ENCODE measurements around the gene CLDN1. TPM values are rescaled to one million over a fixed set of nuclear protein-coding genes. Genes with fewer than 3 reads are reported as not detected.

CLDN1 gene
- total and polyA plus RNA-seq, 2 of the 13 experiments (the other 11 are each of a cell fraction or from before 2014, with no cell fraction given): 42.7 to 51.6 TPM

DNA sequence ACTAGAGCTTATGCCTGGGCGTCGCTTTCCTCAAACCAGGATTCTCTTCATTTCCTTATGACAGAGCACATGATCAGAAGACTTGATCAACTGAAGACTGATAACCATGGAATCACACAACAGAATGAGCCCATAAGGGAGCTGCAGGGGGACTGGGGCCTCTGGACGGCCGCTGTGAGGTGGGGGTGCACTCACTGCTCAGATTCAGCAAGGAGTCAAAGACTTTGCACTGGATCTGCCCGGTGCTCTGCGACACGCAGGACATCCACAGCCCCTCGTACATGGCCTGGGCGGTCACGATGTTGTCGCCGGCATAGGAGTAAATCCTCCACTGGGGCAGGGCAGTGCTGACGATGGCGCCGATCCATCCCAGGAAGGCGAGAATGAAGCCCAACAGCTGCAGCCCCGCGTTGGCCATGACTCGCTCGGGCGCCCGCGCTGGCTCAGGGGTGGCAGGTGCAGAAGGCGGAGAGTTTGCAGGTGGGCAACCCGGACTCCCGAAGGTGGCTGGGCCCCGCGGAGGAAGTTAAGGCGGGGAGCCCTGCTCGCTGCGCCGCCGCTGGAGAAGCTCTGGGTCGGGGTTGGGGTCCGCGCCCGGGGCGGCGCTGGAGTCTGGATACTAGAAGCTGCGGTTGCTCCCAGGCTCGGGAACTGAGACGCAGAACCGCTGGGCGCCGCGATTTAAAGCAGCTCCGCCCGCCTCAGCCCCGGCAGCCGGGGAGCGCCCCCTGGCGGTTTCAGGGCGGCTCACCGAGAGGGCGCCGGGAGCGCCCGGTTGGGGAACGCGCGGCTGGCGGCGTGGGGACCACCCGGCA is at the start of gene CLDN1 (continued):
- peak; percentile 67; the same call in 1 of the 2 replicates for TF ChIP-seq SIN3A (IDR thresholded peaks at IDR 0.05; ENCODE audit: borderline replicate concordance, low read depth, low read length)
- no peak for TF ChIP-seq ZNF33A (CRISPR knock-in tag; IDR thresholded peaks at IDR 0.05; ENCODE audit: borderline replicate concordance)
- TF ChIP-seq, protein P1, sequence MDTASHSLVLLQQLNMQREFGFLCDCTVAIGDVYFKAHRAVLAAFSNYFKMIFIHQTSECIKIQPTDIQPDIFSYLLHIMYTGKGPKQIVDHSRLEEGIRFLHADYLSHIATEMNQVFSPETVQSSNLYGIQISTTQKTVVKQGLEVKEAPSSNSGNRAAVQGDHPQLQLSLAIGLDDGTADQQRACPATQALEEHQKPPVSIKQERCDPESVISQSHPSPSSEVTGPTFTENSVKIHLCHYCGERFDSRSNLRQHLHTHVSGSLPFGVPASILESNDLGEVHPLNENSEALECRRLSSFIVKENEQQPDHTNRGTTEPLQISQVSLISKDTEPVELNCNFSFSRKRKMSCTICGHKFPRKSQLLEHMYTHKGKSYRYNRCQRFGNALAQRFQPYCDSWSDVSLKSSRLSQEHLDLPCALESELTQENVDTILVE (CRISPR knock-in tag; IDR thresholded peaks at IDR 0.05): peak; percentile 17; the same call in 1 of the 2 replicates
- TF ChIP-seq RXRB (CRISPR knock-in tag; IDR thresholded peaks at IDR 0.05; ENCODE audit: borderline replicate concordance): peak; percentile 57
- TF ChIP-seq, protein P2, sequence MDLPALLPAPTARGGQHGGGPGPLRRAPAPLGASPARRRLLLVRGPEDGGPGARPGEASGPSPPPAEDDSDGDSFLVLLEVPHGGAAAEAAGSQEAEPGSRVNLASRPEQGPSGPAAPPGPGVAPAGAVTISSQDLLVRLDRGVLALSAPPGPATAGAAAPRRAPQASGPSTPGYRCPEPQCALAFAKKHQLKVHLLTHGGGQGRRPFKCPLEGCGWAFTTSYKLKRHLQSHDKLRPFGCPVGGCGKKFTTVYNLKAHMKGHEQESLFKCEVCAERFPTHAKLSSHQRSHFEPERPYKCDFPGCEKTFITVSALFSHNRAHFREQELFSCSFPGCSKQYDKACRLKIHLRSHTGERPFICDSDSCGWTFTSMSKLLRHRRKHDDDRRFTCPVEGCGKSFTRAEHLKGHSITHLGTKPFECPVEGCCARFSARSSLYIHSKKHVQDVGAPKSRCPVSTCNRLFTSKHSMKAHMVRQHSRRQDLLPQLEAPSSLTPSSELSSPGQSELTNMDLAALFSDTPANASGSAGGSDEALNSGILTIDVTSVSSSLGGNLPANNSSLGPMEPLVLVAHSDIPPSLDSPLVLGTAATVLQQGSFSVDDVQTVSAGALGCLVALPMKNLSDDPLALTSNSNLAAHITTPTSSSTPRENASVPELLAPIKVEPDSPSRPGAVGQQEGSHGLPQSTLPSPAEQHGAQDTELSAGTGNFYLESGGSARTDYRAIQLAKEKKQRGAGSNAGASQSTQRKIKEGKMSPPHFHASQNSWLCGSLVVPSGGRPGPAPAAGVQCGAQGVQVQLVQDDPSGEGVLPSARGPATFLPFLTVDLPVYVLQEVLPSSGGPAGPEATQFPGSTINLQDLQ (CRISPR knock-in tag; IDR thresholded peaks at IDR 0.05): no peak
- TF ChIP-seq, protein P3, sequence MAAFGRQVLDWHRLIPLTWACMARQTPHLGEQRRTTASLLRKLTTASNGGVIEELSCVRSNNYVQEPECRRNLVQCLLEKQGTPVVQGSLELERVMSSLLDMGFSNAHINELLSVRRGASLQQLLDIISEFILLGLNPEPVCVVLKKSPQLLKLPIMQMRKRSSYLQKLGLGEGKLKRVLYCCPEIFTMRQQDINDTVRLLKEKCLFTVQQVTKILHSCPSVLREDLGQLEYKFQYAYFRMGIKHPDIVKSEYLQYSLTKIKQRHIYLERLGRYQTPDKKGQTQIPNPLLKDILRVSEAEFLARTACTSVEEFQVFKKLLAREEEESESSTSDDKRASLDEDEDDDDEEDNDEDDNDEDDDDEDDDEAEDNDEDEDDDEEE (CRISPR knock-in tag; IDR thresholded peaks at IDR 0.05): peak; percentile 34; the same call in 1 of the 2 replicates
- peak; percentile 72; the same call in 1 of the 2 replicates for TF ChIP-seq REL (CRISPR knock-in tag; conservative IDR thresholded peaks at IDR 0.05)
- TF ChIP-seq ZNF282 (IDR thresholded peaks at IDR 0.05; ENCODE audit: partially characterized antibody): no peak
- TF ChIP-seq, protein P4, sequence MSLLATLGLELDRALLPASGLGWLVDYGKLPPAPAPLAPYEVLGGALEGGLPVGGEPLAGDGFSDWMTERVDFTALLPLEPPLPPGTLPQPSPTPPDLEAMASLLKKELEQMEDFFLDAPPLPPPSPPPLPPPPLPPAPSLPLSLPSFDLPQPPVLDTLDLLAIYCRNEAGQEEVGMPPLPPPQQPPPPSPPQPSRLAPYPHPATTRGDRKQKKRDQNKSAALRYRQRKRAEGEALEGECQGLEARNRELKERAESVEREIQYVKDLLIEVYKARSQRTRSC (CRISPR knock-in tag; IDR thresholded peaks at IDR 0.05; ENCODE audit: low read depth): no peak
- TF ChIP-seq FOXA1 (IDR thresholded peaks at IDR 0.05): no peak
- 0 out of 2 replicates have a peak, but pooled peaks have one; percentile 3 for TF ChIP-seq FOXA1 (CRISPR knock-in tag; IDR thresholded peaks at IDR 0.05)
- TF ChIP-seq SMARCC2 (IDR thresholded peaks at IDR 0.05): no peak
- TF ChIP-seq ZNF230 (CRISPR knock-in tag; IDR thresholded peaks at IDR 0.05): peak; percentile 89
- no peak for TF ChIP-seq ZKSCAN5 (CRISPR knock-in tag; IDR thresholded peaks at IDR 0.05)
- TF ChIP-seq MTA1 (CRISPR knock-in tag; IDR thresholded peaks at IDR 0.05; ENCODE audit: borderline replicate concordance): peak; percentile 89; the same call in 1 of the 2 replicates
- TF ChIP-seq, protein P5, sequence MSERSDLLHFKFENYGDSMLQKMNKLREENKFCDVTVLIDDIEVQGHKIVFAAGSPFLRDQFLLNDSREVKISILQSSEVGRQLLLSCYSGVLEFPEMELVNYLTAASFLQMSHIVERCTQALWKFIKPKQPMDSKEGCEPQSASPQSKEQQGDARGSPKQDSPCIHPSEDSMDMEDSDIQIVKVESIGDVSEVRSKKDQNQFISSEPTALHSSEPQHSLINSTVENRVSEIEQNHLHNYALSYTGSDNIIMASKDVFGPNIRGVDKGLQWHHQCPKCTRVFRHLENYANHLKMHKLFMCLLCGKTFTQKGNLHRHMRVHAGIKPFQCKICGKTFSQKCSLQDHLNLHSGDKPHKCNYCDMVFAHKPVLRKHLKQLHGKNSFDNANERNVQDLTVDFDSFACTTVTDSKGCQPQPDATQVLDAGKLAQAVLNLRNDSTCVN (CRISPR knock-in tag; IDR thresholded peaks at IDR 0.05; ENCODE audit: borderline replicate concordance): peak; percentile 74; the same call in 1 of the 2 replicates
- TF ChIP-seq ZNF205 (CRISPR knock-in tag; IDR thresholded peaks at IDR 0.05): no peak; the same call in 1 of the 2 replicates
- TF ChIP-seq, protein P6, sequence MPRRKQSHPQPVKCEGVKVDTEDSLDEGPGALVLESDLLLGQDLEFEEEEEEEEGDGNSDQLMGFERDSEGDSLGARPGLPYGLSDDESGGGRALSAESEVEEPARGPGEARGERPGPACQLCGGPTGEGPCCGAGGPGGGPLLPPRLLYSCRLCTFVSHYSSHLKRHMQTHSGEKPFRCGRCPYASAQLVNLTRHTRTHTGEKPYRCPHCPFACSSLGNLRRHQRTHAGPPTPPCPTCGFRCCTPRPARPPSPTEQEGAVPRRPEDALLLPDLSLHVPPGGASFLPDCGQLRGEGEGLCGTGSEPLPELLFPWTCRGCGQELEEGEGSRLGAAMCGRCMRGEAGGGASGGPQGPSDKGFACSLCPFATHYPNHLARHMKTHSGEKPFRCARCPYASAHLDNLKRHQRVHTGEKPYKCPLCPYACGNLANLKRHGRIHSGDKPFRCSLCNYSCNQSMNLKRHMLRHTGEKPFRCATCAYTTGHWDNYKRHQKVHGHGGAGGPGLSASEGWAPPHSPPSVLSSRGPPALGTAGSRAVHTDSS (CRISPR knock-in tag; conservative IDR thresholded peaks at IDR 0.05): no peak
- TF ChIP-seq NR2F1 (CRISPR knock-in tag; IDR thresholded peaks at IDR 0.05): 0 out of 4 replicates have a peak, but pooled peaks of 1 of the 2 experiments have one; percentile 15
- TF ChIP-seq TBX3 (IDR thresholded peaks at IDR 0.05; ENCODE audit: borderline replicate concordance): no peak
